ENCODE measurements around the gene NEURL1. TPM values are rescaled to one million over a fixed set of nuclear protein-coding genes. Genes with fewer than 3 reads are reported as not detected.

Gene NEURL1
- total RNA-seq, 2 experiments from 2014 or later: 0.98 to 1.1 TPM

- Mint-ChIP-seq H3K36me3 (ENCODE audit: low read depth) (no peaks in the 10 kb centered on the region), H3K4me1 (peaks cover 13% of the 10 kb centered on the region), H3K4me3 (no peak overlapping the region), H3K27me3 (peaks cover 37% of the 10 kb centered on the region), H3K27ac (no peak overlapping the region), H3K9me3 (no peaks in the 10 kb centered on the region)
- ChIA-PET CTCF (no interaction called here), POLR2A (no interaction called here)
- no peak for DNase-seq
Observed at GRCh38 chr10:103556383-103557007, 63.0 kb downstream of the NEURL1 start.

GRCh38 chr10:103557455-103557854 is 64.0 kb downstream of the NEURL1 start:
- H3K36me3 Mint-ChIP-seq (ENCODE audit: low read depth): no peaks in the 10 kb centered on the region
- DNase-seq: no peak
- POLR2A ChIA-PET: no interaction called here
- CTCF ChIA-PET: no interaction called here
- H3K9me3 Mint-ChIP-seq: no peaks in the 10 kb centered on the region
- H3K27ac Mint-ChIP-seq: no peak overlapping the region
- H3K4me3 Mint-ChIP-seq: no peak overlapping the region
- peaks cover 13% of the 10 kb centered on the region for H3K4me1 Mint-ChIP-seq
- peaks cover 37% of the 10 kb centered on the region for H3K27me3 Mint-ChIP-seq

- H3K27me3 Mint-ChIP-seq: peaks cover 33% of the 10 kb centered on the region
- H3K27ac Mint-ChIP-seq: no peak overlapping the region
- no peaks in the 10 kb centered on the region for H3K36me3 Mint-ChIP-seq (ENCODE audit: low read depth)
- H3K4me3 Mint-ChIP-seq: no peak overlapping the region
- no peaks in the 10 kb centered on the region for H3K9me3 Mint-ChIP-seq
- DNase-seq: no peak
- H3K4me1 Mint-ChIP-seq: peaks cover 10% of the 10 kb centered on the region
- ChIA-PET POLR2A (interaction anchor here (0.7 kb wide), 1 partner anchor 13 kb away, joined by 3 read pairs; no protein-coding TSS in a partner anchor), CTCF (no interaction called here)
Observed at GRCh38 chr10:103558911-103559310, 65.4 kb downstream of the NEURL1 start.

GRCh38 chr10:103559776-103560175 is 66.3 kb downstream of the NEURL1 start:
- POLR2A ChIA-PET: no interaction called here
- no peak for DNase-seq
- CTCF ChIA-PET: interaction anchor here (0.6 kb wide), 1 partner anchor 201 kb away, joined by 3 read pairs; no protein-coding TSS in a partner anchor
- H3K4me3 Mint-ChIP-seq: no peak overlapping the region
- peaks cover 1% of the 10 kb centered on the region for H3K4me1 Mint-ChIP-seq
- no peaks in the 10 kb centered on the region for H3K9me3 Mint-ChIP-seq
- peaks cover 25% of the 10 kb centered on the region for H3K27me3 Mint-ChIP-seq
- no peaks in the 10 kb centered on the region for H3K36me3 Mint-ChIP-seq (ENCODE audit: low read depth)
- H3K27ac Mint-ChIP-seq: no peak overlapping the region

GRCh38 chr10:103560886-103561285 is 67.4 kb downstream of the NEURL1 start:
- Mint-ChIP-seq H3K4me3 (no peak overlapping the region), H3K9me3 (no peaks in the 10 kb centered on the region), H3K27me3 (peaks cover 19% of the 10 kb centered on the region), H3K27ac (no peak overlapping the region), H3K4me1 (no peaks in the 10 kb centered on the region), H3K36me3 (ENCODE audit: low read depth) (no peaks in the 10 kb centered on the region)
- ChIA-PET POLR2A (no interaction called here), CTCF (no interaction called here)
- DNase-seq: no peak

- DNase-seq: no peak
- no peaks in the 10 kb centered on the region for H3K36me3 Mint-ChIP-seq (ENCODE audit: low read depth)
- no peaks in the 10 kb centered on the region for H3K9me3 Mint-ChIP-seq
- H3K27ac Mint-ChIP-seq: no peak overlapping the region
- H3K27me3 Mint-ChIP-seq: peaks cover 12% of the 10 kb centered on the region
- CTCF ChIA-PET: interaction anchor here (0.6 kb wide), 1 partner anchor 853 kb away, joined by 5 read pairs; no protein-coding TSS in a partner anchor
- H3K4me1 Mint-ChIP-seq: no peaks in the 10 kb centered on the region
- no peak overlapping the region for H3K4me3 Mint-ChIP-seq
- POLR2A ChIA-PET: no interaction called here
Observed at GRCh38 chr10:103562383-103562782, 68.9 kb downstream of the NEURL1 start.

- DNase-seq: no peak
- H3K27ac Mint-ChIP-seq: no peak overlapping the region
- ChIA-PET POLR2A (no interaction called here), CTCF (interaction anchor here (1.0 to 2.6 kb wide), 7 partner anchors 10 to 73 kb away, joined by 3 to 10 read pairs (median 6); no protein-coding TSS in a partner anchor)
- peaks cover 9% of the 10 kb centered on the region for H3K27me3 Mint-ChIP-seq
- H3K4me1 Mint-ChIP-seq: no peaks in the 10 kb centered on the region
- H3K36me3 Mint-ChIP-seq (ENCODE audit: low read depth): no peaks in the 10 kb centered on the region
- H3K4me3 Mint-ChIP-seq: no peak overlapping the region
- no peaks in the 10 kb centered on the region for H3K9me3 Mint-ChIP-seq
Observed at GRCh38 chr10:103563231-103564115, 70.0 kb downstream of the NEURL1 start.

GRCh38 chr10:103564116-103564501 is 70.6 kb downstream of the NEURL1 start:
- H3K4me1 Mint-ChIP-seq: no peaks in the 10 kb centered on the region
- peaks cover 9% of the 10 kb centered on the region for H3K27me3 Mint-ChIP-seq
- POLR2A ChIA-PET: no interaction called here
- DNase-seq: no peak
- H3K4me3 Mint-ChIP-seq: no peak overlapping the region
- H3K36me3 Mint-ChIP-seq (ENCODE audit: low read depth): no peaks in the 10 kb centered on the region
- H3K27ac Mint-ChIP-seq: no peak overlapping the region
- CTCF ChIA-PET: interaction anchor here (0.6 to 2.6 kb wide), 10 partner anchors 11 to 93 kb away, joined by 3 to 10 read pairs (median 6); no protein-coding TSS in a partner anchor
- H3K9me3 Mint-ChIP-seq: no peaks in the 10 kb centered on the region

GRCh38 chr10:103564776-103565520 is 71.4 kb downstream of the NEURL1 start:
- Mint-ChIP-seq H3K9me3 (no peaks in the 10 kb centered on the region), H3K27ac (no peak overlapping the region), H3K4me1 (no peaks in the 10 kb centered on the region), H3K27me3 (peaks cover 6% of the 10 kb centered on the region), H3K36me3 (ENCODE audit: low read depth) (no peaks in the 10 kb centered on the region), H3K4me3 (no peak overlapping the region)
- POLR2A ChIA-PET: interaction anchor here (0.9 kb wide), 1 partner anchor 401 kb away, joined by 3 read pairs; no protein-coding TSS in a partner anchor
- peak; percentile 49 for DNase-seq
- CTCF ChIA-PET: interaction anchor here (0.6 to 2.6 kb wide), 10 partner anchors 11 to 92 kb away, joined by 3 to 10 read pairs (median 6); no protein-coding TSS in a partner anchor

GRCh38 chr10:103566536-103566935 is 73.0 kb downstream of the NEURL1 start:
- Mint-ChIP-seq H3K27ac (no peak overlapping the region), H3K9me3 (no peaks in the 10 kb centered on the region), H3K36me3 (ENCODE audit: low read depth) (no peaks in the 10 kb centered on the region), H3K4me3 (no peak overlapping the region), H3K4me1 (no peaks in the 10 kb centered on the region), H3K27me3 (peaks cover 6% of the 10 kb centered on the region)
- CTCF ChIA-PET: no interaction called here
- no peak for DNase-seq
- POLR2A ChIA-PET: no interaction called here

GRCh38 chr10:103568505-103568904 is 75.0 kb downstream of the NEURL1 start:
- Mint-ChIP-seq H3K4me1 (no peaks in the 10 kb centered on the region), H3K9me3 (no peaks in the 10 kb centered on the region), H3K4me3 (no peak overlapping the region), H3K36me3 (ENCODE audit: low read depth) (no peaks in the 10 kb centered on the region), H3K27ac (no peak overlapping the region), H3K27me3 (peaks cover 9% of the 10 kb centered on the region)
- ChIA-PET CTCF (no interaction called here), POLR2A (no interaction called here)
- DNase-seq: no peak

GRCh38 chr10:103569896-103570295 is 76.4 kb downstream of the NEURL1 start:
- no peak overlapping the region for H3K27ac Mint-ChIP-seq
- no peaks in the 10 kb centered on the region for H3K4me1 Mint-ChIP-seq
- ChIA-PET POLR2A (no interaction called here), CTCF (interaction anchor here (1.0 kb wide), 1 partner anchor 583 kb away, joined by 3 read pairs; no protein-coding TSS in a partner anchor)
- H3K27me3 Mint-ChIP-seq: peaks cover 9% of the 10 kb centered on the region
- DNase-seq: no peak
- no peaks in the 10 kb centered on the region for H3K36me3 Mint-ChIP-seq (ENCODE audit: low read depth)
- H3K9me3 Mint-ChIP-seq: no peaks in the 10 kb centered on the region
- H3K4me3 Mint-ChIP-seq: no peak overlapping the region
